Measurements from ENCODE around the gene RBFOX2.

RBFOX2 gene

GRCh38 chr22:35985371-35985770 is 43.3 kb downstream of the RBFOX2 start:
- Histone ChIP-seq H3K27me3 (replicated peaks; ENCODE audit: control insufficient read depth, insufficient read depth, low read length, poor library complexity, severe bottlenecking) (no peaks in the 10 kb centered on the region), H3K4me1 (ENCODE audit: control insufficient read depth, insufficient read depth, low read length, poor library complexity, severe bottlenecking) (no peaks in the 10 kb centered on the region), H3K27ac (ENCODE audit: insufficient read depth, low read length, poor library complexity, severe bottlenecking) (no peak overlapping the region), H3K4me3 (ENCODE audit: insufficient read depth, low read depth, low read length, poor library complexity, severe bottlenecking) (no peak overlapping the region), H3K36me3 (ENCODE audit: control insufficient read depth, insufficient read depth, low read length) (no peaks in the 10 kb centered on the region), H3K9me3 (ENCODE audit: control insufficient read depth, low read length) (no peaks in the 10 kb centered on the region)
- no peak for DNase-seq

GRCh38 chr22:35984183-35985175 is 44.1 kb downstream of the RBFOX2 start:
- H3K27me3 ChIP-seq (replicated peaks; ENCODE audit: control insufficient read depth, insufficient read depth, low read length, poor library complexity, severe bottlenecking): no peaks in the 10 kb centered on the region
- H3K36me3 ChIP-seq (ENCODE audit: control insufficient read depth, insufficient read depth, low read length): no peaks in the 10 kb centered on the region
- no peaks in the 10 kb centered on the region for H3K4me1 ChIP-seq (ENCODE audit: control insufficient read depth, insufficient read depth, low read length, poor library complexity, severe bottlenecking)
- no peak overlapping the region for H3K27ac ChIP-seq (ENCODE audit: insufficient read depth, low read length, poor library complexity, severe bottlenecking)
- H3K4me3 ChIP-seq (ENCODE audit: insufficient read depth, low read depth, low read length, poor library complexity, severe bottlenecking): no peak overlapping the region
- DNase-seq: no peak
- no peaks in the 10 kb centered on the region for H3K9me3 ChIP-seq (ENCODE audit: control insufficient read depth, low read length)

GRCh38 chr22:35981900-35982299 is 46.7 kb downstream of the RBFOX2 start:
- no peaks in the 10 kb centered on the region for H3K27me3 ChIP-seq (replicated peaks; ENCODE audit: control insufficient read depth, insufficient read depth, low read length, poor library complexity, severe bottlenecking)
- H3K4me1 ChIP-seq (ENCODE audit: control insufficient read depth, insufficient read depth, low read length, poor library complexity, severe bottlenecking): no peaks in the 10 kb centered on the region
- H3K9me3 ChIP-seq (ENCODE audit: control insufficient read depth, low read length): no peaks in the 10 kb centered on the region
- no peak for DNase-seq
- no peak overlapping the region for H3K4me3 ChIP-seq (ENCODE audit: insufficient read depth, low read depth, low read length, poor library complexity, severe bottlenecking)
- H3K27ac ChIP-seq (ENCODE audit: insufficient read depth, low read length, poor library complexity, severe bottlenecking): no peak overlapping the region
- no peaks in the 10 kb centered on the region for H3K36me3 ChIP-seq (ENCODE audit: control insufficient read depth, insufficient read depth, low read length)

- no peak for DNase-seq
- no peaks in the 10 kb centered on the region for H3K36me3 ChIP-seq (ENCODE audit: control insufficient read depth, insufficient read depth, low read length)
- no peak overlapping the region for H3K4me3 ChIP-seq (ENCODE audit: insufficient read depth, low read depth, low read length, poor library complexity, severe bottlenecking)
- H3K9me3 ChIP-seq (ENCODE audit: control insufficient read depth, low read length): no peaks in the 10 kb centered on the region
- H3K4me1 ChIP-seq (ENCODE audit: control insufficient read depth, insufficient read depth, low read length, poor library complexity, severe bottlenecking): no peaks in the 10 kb centered on the region
- H3K27ac ChIP-seq (ENCODE audit: insufficient read depth, low read length, poor library complexity, severe bottlenecking): no peak overlapping the region
- no peaks in the 10 kb centered on the region for H3K27me3 ChIP-seq (replicated peaks; ENCODE audit: control insufficient read depth, insufficient read depth, low read length, poor library complexity, severe bottlenecking)
Observed at GRCh38 chr22:35978889-35979288, 49.7 kb downstream of the RBFOX2 start.

- H3K4me1 ChIP-seq (ENCODE audit: control insufficient read depth, insufficient read depth, low read length, poor library complexity, severe bottlenecking): no peaks in the 10 kb centered on the region
- no peaks in the 10 kb centered on the region for H3K27me3 ChIP-seq (replicated peaks; ENCODE audit: control insufficient read depth, insufficient read depth, low read length, poor library complexity, severe bottlenecking)
- no peak overlapping the region for H3K4me3 ChIP-seq (ENCODE audit: insufficient read depth, low read depth, low read length, poor library complexity, severe bottlenecking)
- no peaks in the 10 kb centered on the region for H3K36me3 ChIP-seq (ENCODE audit: control insufficient read depth, insufficient read depth, low read length)
- no peak overlapping the region for H3K27ac ChIP-seq (ENCODE audit: insufficient read depth, low read length, poor library complexity, severe bottlenecking)
- no peaks in the 10 kb centered on the region for H3K9me3 ChIP-seq (ENCODE audit: control insufficient read depth, low read length)
- DNase-seq: no peak
Observed at GRCh38 chr22:35978201-35978600, 50.4 kb downstream of the RBFOX2 start.

GRCh38 chr22:35977136-35977535 is 51.5 kb downstream of the RBFOX2 start:
- no peak for DNase-seq
- Histone ChIP-seq H3K36me3 (ENCODE audit: control insufficient read depth, insufficient read depth, low read length) (no peaks in the 10 kb centered on the region), H3K9me3 (ENCODE audit: control insufficient read depth, low read length) (no peaks in the 10 kb centered on the region), H3K4me1 (ENCODE audit: control insufficient read depth, insufficient read depth, low read length, poor library complexity, severe bottlenecking) (no peaks in the 10 kb centered on the region), H3K27ac (ENCODE audit: insufficient read depth, low read length, poor library complexity, severe bottlenecking) (no peak overlapping the region), H3K4me3 (ENCODE audit: insufficient read depth, low read depth, low read length, poor library complexity, severe bottlenecking) (no peak overlapping the region), H3K27me3 (replicated peaks; ENCODE audit: control insufficient read depth, insufficient read depth, low read length, poor library complexity, severe bottlenecking) (no peaks in the 10 kb centered on the region)

GRCh38 chr22:35973388-35973787 is 55.2 kb downstream of the RBFOX2 start:
- DNase-seq: no peak
- Histone ChIP-seq H3K9me3 (ENCODE audit: control insufficient read depth, low read length) (no peaks in the 10 kb centered on the region), H3K4me1 (ENCODE audit: control insufficient read depth, insufficient read depth, low read length, poor library complexity, severe bottlenecking) (no peaks in the 10 kb centered on the region), H3K4me3 (ENCODE audit: insufficient read depth, low read depth, low read length, poor library complexity, severe bottlenecking) (no peak overlapping the region), H3K27ac (ENCODE audit: insufficient read depth, low read length, poor library complexity, severe bottlenecking) (no peak overlapping the region), H3K27me3 (replicated peaks; ENCODE audit: control insufficient read depth, insufficient read depth, low read length, poor library complexity, severe bottlenecking) (no peaks in the 10 kb centered on the region), H3K36me3 (ENCODE audit: control insufficient read depth, insufficient read depth, low read length) (no peaks in the 10 kb centered on the region)

GRCh38 chr22:35972559-35972958 is 56.1 kb downstream of the RBFOX2 start:
- Histone ChIP-seq H3K27ac (ENCODE audit: insufficient read depth, low read length, poor library complexity, severe bottlenecking) (no peak overlapping the region), H3K4me1 (ENCODE audit: control insufficient read depth, insufficient read depth, low read length, poor library complexity, severe bottlenecking) (no peaks in the 10 kb centered on the region), H3K27me3 (replicated peaks; ENCODE audit: control insufficient read depth, insufficient read depth, low read length, poor library complexity, severe bottlenecking) (no peaks in the 10 kb centered on the region), H3K9me3 (ENCODE audit: control insufficient read depth, low read length) (no peaks in the 10 kb centered on the region), H3K36me3 (ENCODE audit: control insufficient read depth, insufficient read depth, low read length) (no peaks in the 10 kb centered on the region), H3K4me3 (ENCODE audit: insufficient read depth, low read depth, low read length, poor library complexity, severe bottlenecking) (no peak overlapping the region)
- no peak for DNase-seq

GRCh38 chr22:35971456-35972119 is 57.0 kb downstream of the RBFOX2 start:
- no peaks in the 10 kb centered on the region for H3K9me3 ChIP-seq (ENCODE audit: control insufficient read depth, low read length)
- no peak overlapping the region for H3K4me3 ChIP-seq (ENCODE audit: insufficient read depth, low read depth, low read length, poor library complexity, severe bottlenecking)
- H3K4me1 ChIP-seq (ENCODE audit: control insufficient read depth, insufficient read depth, low read length, poor library complexity, severe bottlenecking): no peaks in the 10 kb centered on the region
- no peaks in the 10 kb centered on the region for H3K36me3 ChIP-seq (ENCODE audit: control insufficient read depth, insufficient read depth, low read length)
- DNase-seq: no peak
- H3K27me3 ChIP-seq (replicated peaks; ENCODE audit: control insufficient read depth, insufficient read depth, low read length, poor library complexity, severe bottlenecking): no peaks in the 10 kb centered on the region
- no peak overlapping the region for H3K27ac ChIP-seq (ENCODE audit: insufficient read depth, low read length, poor library complexity, severe bottlenecking)
